HepG2 (cell line): ENCODE results near the gene CLEC18A. TPM values are rescaled to one million over a fixed set of nuclear protein-coding genes. Genes with fewer than 3 reads are reported as not detected.

Experiments used
- CENPX ChIP-seq: sonication (generic); formaldehyde crosslinking; IDR thresholded peaks from 2 replicates; pipeline ENCODE4 v1.9.0; 2021; ENCODE audit warnings: mild to moderate bottlenecking, missing genetic modification reagents, moderate library complexity
- IRF2 ChIP-seq: IDR thresholded peaks from 2 replicates; pipeline ENCODE4 v1.6.1; 2018; ENCODE audit warnings: missing genetic modification reagents, missing compliant biosample characterization
- KAT7 ChIP-seq: IDR thresholded peaks from 2 replicates; pipeline ENCODE4 v1.6.1; 2018; ENCODE audit warnings: borderline replicate concordance, missing compliant biosample characterization
- MXD4 ChIP-seq: IDR thresholded peaks from 2 replicates; pipeline ENCODE4 v1.6.1; 2016; ENCODE audit warnings: mild to moderate bottlenecking, missing biosample characterization, missing genetic modification reagents
- ZNF382 ChIP-seq: sonication (generic); formaldehyde crosslinking; IDR thresholded peaks from 2 replicates; pipeline ENCODE4 v1.5.0; 2020; ENCODE audit warnings: missing genetic modification reagents, mild to moderate bottlenecking, borderline replicate concordance
- ZNF781 ChIP-seq: sonication (generic); formaldehyde crosslinking; IDR thresholded peaks from 2 replicates; pipeline ENCODE4 v1.5.1; 2020; ENCODE audit warnings: borderline replicate concordance, mild to moderate bottlenecking, missing genetic modification reagents; ENCODE audit errors: not compliant biosample characterization
- ZNF83 ChIP-seq: sonication (generic); formaldehyde crosslinking; IDR thresholded peaks from 2 replicates; pipeline ENCODE4 v1.4.0; 2020; ENCODE audit warnings: missing genetic modification reagents, mild to moderate bottlenecking, borderline replicate concordance
- polyA plus RNA-seq, 8 experiments: library from polyadenylated mRNA; depleted of rRNA in 3 of 8; stranded (reverse) in 7 of 8; unstranded in 1 of 8; fragments of >200 nt; fragmentation: Illumina TruSeq in 4 of 8; extraction: Trizol in 4 of 8; gene quantifications; 2 replicates each; pipeline versions ENCODE4 v1.2.1 to v1.2.3, GENCODE V29; 2011 to 2016; ENCODE audit warnings: low read depth in 4 of 8, missing spikeins in 1 of 8, mixed read lengths in 1 of 8; ENCODE audit not compliant: insufficient read depth in 1 of 8
- total RNA-seq, 5 experiments: library from RNA; depleted of rRNA; stranded (reverse); fragments of >200 nt; fragmentation: Illumina TruSeq; extraction: Trizol; gene quantifications; 2 replicates each; pipeline ENCODE4 v1.2.3, GENCODE V29; 2016; ENCODE audit warnings: low read depth in 1 of 5
- TF ChIP-seq, protein P1 (sequence below): sonication (generic); formaldehyde crosslinking; IDR thresholded peaks from 2 replicates; pipeline ENCODE4 v1.5.0; 2020; ENCODE audit warnings: mild to moderate bottlenecking, missing genetic modification reagents, borderline replicate concordance

CLEC18A gene
- total and polyA plus RNA-seq, 2 of the 13 experiments (the other 11 are each of a cell fraction or from before 2014, with no cell fraction given) = 0.22 to 0.42 TPM

DNA sequence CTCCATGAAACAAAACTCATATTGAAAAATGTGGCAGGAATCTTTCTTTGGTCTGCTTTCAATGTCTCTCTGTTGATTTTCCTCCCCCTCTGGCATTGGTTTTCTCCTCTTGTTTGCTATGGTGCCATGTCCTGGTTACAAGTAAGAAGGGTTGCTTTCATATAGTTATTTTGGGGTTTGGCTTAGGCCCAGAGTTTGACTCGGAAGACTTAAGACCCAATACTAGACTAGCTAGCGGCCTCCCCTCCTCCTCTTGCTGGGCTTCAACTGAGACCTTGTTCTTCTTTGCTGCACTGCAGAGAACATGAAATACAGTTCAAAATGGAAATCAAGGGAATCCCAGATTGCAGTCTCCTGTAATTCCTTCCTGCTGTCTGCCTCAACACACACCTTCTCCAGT, 30.0 kb upstream of the CLEC18A start (continued):
- TF ChIP-seq, protein P1, sequence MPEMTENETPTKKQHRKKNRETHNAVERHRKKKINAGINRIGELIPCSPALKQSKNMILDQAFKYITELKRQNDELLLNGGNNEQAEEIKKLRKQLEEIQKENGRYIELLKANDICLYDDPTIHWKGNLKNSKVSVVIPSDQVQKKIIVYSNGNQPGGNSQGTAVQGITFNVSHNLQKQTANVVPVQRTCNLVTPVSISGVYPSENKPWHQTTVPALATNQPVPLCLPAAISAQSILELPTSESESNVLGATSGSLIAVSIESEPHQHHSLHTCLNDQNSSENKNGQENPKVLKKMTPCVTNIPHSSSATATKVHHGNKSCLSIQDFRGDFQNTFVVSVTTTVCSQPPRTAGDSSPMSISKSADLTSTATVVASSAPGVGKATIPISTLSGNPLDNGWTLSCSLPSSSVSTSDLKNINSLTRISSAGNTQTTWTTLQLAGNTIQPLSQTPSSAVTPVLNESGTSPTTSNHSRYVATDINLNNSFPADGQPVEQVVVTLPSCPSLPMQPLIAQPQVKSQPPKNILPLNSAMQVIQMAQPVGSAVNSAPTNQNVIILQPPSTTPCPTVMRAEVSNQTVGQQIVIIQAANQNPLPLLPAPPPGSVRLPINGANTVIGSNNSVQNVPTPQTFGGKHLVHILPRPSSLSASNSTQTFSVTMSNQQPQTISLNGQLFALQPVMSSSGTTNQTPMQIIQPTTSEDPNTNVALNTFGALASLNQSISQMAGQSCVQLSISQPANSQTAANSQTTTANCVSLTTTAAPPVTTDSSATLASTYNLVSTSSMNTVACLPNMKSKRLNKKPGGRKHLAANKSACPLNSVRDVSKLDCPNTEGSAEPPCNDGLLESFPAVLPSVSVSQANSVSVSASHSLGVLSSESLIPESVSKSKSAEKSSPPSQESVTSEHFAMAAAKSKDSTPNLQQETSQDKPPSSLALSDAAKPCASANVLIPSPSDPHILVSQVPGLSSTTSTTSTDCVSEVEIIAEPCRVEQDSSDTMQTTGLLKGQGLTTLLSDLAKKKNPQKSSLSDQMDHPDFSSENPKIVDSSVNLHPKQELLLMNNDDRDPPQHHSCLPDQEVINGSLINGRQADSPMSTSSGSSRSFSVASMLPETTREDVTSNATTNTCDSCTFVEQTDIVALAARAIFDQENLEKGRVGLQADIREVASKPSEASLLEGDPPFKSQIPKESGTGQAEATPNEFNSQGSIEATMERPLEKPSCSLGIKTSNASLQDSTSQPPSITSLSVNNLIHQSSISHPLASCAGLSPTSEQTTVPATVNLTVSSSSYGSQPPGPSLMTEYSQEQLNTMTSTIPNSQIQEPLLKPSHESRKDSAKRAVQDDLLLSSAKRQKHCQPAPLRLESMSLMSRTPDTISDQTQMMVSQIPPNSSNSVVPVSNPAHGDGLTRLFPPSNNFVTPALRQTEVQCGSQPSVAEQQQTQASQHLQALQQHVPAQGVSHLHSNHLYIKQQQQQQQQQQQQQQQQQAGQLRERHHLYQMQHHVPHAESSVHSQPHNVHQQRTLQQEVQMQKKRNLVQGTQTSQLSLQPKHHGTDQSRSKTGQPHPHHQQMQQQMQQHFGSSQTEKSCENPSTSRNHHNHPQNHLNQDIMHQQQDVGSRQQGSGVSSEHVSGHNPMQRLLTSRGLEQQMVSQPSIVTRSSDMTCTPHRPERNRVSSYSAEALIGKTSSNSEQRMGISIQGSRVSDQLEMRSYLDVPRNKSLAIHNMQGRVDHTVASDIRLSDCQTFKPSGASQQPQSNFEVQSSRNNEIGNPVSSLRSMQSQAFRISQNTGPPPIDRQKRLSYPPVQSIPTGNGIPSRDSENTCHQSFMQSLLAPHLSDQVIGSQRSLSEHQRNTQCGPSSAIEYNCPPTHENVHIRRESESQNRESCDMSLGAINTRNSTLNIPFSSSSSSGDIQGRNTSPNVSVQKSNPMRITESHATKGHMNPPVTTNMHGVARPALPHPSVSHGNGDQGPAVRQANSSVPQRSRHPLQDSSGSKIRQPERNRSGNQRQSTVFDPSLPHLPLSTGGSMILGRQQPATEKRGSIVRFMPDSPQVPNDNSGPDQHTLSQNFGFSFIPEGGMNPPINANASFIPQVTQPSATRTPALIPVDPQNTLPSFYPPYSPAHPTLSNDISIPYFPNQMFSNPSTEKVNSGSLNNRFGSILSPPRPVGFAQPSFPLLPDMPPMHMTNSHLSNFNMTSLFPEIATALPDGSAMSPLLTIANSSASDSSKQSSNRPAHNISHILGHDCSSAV (CRISPR knock-in tag) = no peak
- TF ChIP-seq ZNF781 (CRISPR knock-in tag) (no peak), CENPX (CRISPR knock-in tag) (no peak), ZNF382 (CRISPR knock-in tag) (no peak), MXD4 (no peak), IRF2 (CRISPR knock-in tag) (no peak), ZNF83 (no peak), KAT7 (CRISPR knock-in tag) (no peak)
